Measurements from ENCODE around the gene TBC1D8. TPM values are rescaled to one million over a fixed set of nuclear protein-coding genes. Genes with fewer than 3 reads are reported as not detected.

The TBC1D8 gene
- total RNA-seq, 1 experiment from 2014 or later, result 51.7 TPM

GRCh38 chr2:101146535-101146934 is 4.6 kb downstream of the TBC1D8 start:
- H3K27me3 Mint-ChIP-seq (ENCODE audit: low read depth), result peaks cover 9% of the 10 kb centered on the region
- H3K9me3 Mint-ChIP-seq, result peaks cover 10% of the 10 kb centered on the region
- no peak overlapping the region for H3K27ac Mint-ChIP-seq
- POLR2A ChIA-PET, result interaction anchor here (0.6 kb wide), 1 partner anchor 77 kb away, joined by 3 read pairs; no protein-coding TSS in a partner anchor
- peaks cover 18% of the 10 kb centered on the region for H3K36me3 Mint-ChIP-seq
- no peak for TF ChIP-seq ARID4B (CRISPR knock-in tag; IDR thresholded peaks at IDR 0.05; ENCODE audit: borderline replicate concordance)
- no peak for TF ChIP-seq OVOL2 (CRISPR knock-in tag; IDR thresholded peaks at IDR 0.05; ENCODE audit: borderline replicate concordance)
- TF ChIP-seq PRDM15 (CRISPR knock-in tag; IDR thresholded peaks at IDR 0.05), result no peak
- TF ChIP-seq IRF2 (CRISPR knock-in tag; IDR thresholded peaks at IDR 0.05; ENCODE audit: borderline replicate concordance, low read depth), result no peak
- no peak for TF ChIP-seq ZNF121 (CRISPR knock-in tag; IDR thresholded peaks at IDR 0.05)
- no peak for TF ChIP-seq E2F1 (CRISPR knock-in tag; IDR thresholded peaks at IDR 0.05)
- no peak for TF ChIP-seq E2F5 (CRISPR knock-in tag; IDR thresholded peaks at IDR 0.05)
- no peak for TF ChIP-seq E2F4 (CRISPR knock-in tag; IDR thresholded peaks at IDR 0.05; ENCODE audit: borderline replicate concordance, low read depth)
- TF ChIP-seq FOXP4 (CRISPR knock-in tag; IDR thresholded peaks at IDR 0.05), result no peak
- H3K4me1 Mint-ChIP-seq, result peaks cover 69% of the 10 kb centered on the region
- DNase-seq (ENCODE audit: low spot score) (no peak), ATAC-seq (no peak)
- CTCF ChIA-PET, result interaction anchor here (0.9 kb wide), 1 partner anchor 110 kb away, joined by 3 read pairs; no protein-coding TSS in a partner anchor
- H3K4me3 Mint-ChIP-seq, result no peak overlapping the region

- Mint-ChIP-seq H3K27ac (0 out of 2 replicates have a peak overlapping the region, but pooled peaks have one; percentile 7), H3K36me3 (peaks cover 18% of the 10 kb centered on the region), H3K4me1 (peaks cover 79% of the 10 kb centered on the region), H3K27me3 (ENCODE audit: low read depth) (peaks cover 9% of the 10 kb centered on the region), H3K4me3 (no peak overlapping the region; the same call in 1 of the 2 replicates), H3K9me3 (peaks cover 10% of the 10 kb centered on the region)
- POLR2A ChIA-PET, result no interaction called here
- CTCF ChIA-PET, result interaction anchor here (0.9 to 1.0 kb wide), 2 partner anchors 107 to 109 kb away, joined by 3 to 5 read pairs; no protein-coding TSS in a partner anchor
- no peak for DNase-seq (ENCODE audit: low spot score)
- ATAC-seq, result peak; percentile 31
- TF ChIP-seq ZSCAN18 (CRISPR knock-in tag; IDR thresholded peaks at IDR 0.05) (no peak), HMGXB4 (CRISPR knock-in tag; IDR thresholded peaks at IDR 0.05) (no peak), TCF7 (CRISPR knock-in tag; IDR thresholded peaks at IDR 0.05; ENCODE audit: low read depth) (no peak), ZBTB21 (CRISPR knock-in tag; IDR thresholded peaks at IDR 0.05; ENCODE audit: borderline replicate concordance) (no peak), ZNF396 (CRISPR knock-in tag; IDR thresholded peaks at IDR 0.05; ENCODE audit: borderline replicate concordance) (no peak), HMGA2 (CRISPR knock-in tag; IDR thresholded peaks at IDR 0.05) (no peak), TEAD1 (CRISPR knock-in tag; IDR thresholded peaks at IDR 0.05) (no peak), JAZF1 (CRISPR knock-in tag; IDR thresholded peaks at IDR 0.05) (no peak), NR1H2 (CRISPR knock-in tag; IDR thresholded peaks at IDR 0.05) (no peak)
Measured at GRCh38 chr2:101145406-101145805, 5.8 kb downstream of the TBC1D8 start.
